H9 (cell line): ENCODE results near the gene NFYB. TPM values are rescaled to one million over a fixed set of nuclear protein-coding genes. Genes with fewer than 3 reads are reported as not detected.

Source experiments
- DNase-seq: peaks from one replicate; pipeline ENCODE4 v3.0.0-alpha.2; 2017
- H2AFZ ChIP-seq: one replicate; pipeline ENCODE4 v1.6.1; 2013; ENCODE audit warnings: mild to moderate bottlenecking, low read length, control low read depth, moderate library complexity
- H2AK5ac ChIP-seq: 2 replicates; pipeline ENCODE4 v1.6.1; 2013; ENCODE audit warnings: low read length, control low read depth, mixed read lengths; ENCODE audit not compliant: insufficient read length
- H2BK120ac ChIP-seq: one replicate; pipeline ENCODE4 v1.6.1; 2013; ENCODE audit warnings: low read depth, mild to moderate bottlenecking, low read length, control low read depth, inconsistent platforms; ENCODE audit not compliant: poor library complexity, severe bottlenecking
- H2BK12ac ChIP-seq: 2 replicates; pipeline ENCODE4 v1.6.1; 2013; ENCODE audit warnings: low read length, control low read depth, mixed read lengths, low read depth; ENCODE audit not compliant: insufficient read length
- H2BK15ac ChIP-seq: 2 replicates; pipeline ENCODE4 v1.6.1; 2013; ENCODE audit warnings: low read depth, low read length, control low read depth
- H2BK20ac ChIP-seq: one replicate; pipeline ENCODE4 v1.6.1; 2013; ENCODE audit warnings: low read depth, mild to moderate bottlenecking, low read length, control low read depth, inconsistent platforms; ENCODE audit not compliant: poor library complexity, severe bottlenecking
- H2BK5ac ChIP-seq: 2 replicates; pipeline ENCODE4 v1.6.1; 2013; ENCODE audit warnings: low read length, control low read depth, mixed read lengths; ENCODE audit not compliant: insufficient read length
- H3K14ac ChIP-seq: 2 replicates; pipeline ENCODE4 v1.6.1; 2013; ENCODE audit warnings: low read length, control low read depth; ENCODE audit not compliant: insufficient read depth
- H3K18ac ChIP-seq: 2 replicates; pipeline ENCODE4 v1.6.1; 2013; ENCODE audit warnings: low read depth, mild to moderate bottlenecking, mixed read lengths, low read length, control low read depth; ENCODE audit not compliant: insufficient read length
- H3K23ac ChIP-seq: 2 replicates; pipeline ENCODE4 v1.6.1; 2013; ENCODE audit warnings: low read length, control low read depth, mixed read lengths, low read depth; ENCODE audit not compliant: insufficient read length
- H3K23me2 ChIP-seq: 2 replicates; pipeline ENCODE4 v1.6.1; 2013; ENCODE audit warnings: low read depth, mild to moderate bottlenecking, mixed read lengths, low read length, control low read depth; ENCODE audit not compliant: insufficient read length, poor library complexity, severe bottlenecking
- H3K27ac ChIP-seq: 2 replicates; pipeline ENCODE4 v1.5.1; 2013; ENCODE audit warnings: low read length, control low read depth, mixed read lengths, low read depth; ENCODE audit not compliant: insufficient read length
- H3K27me3 ChIP-seq: 2 replicates; pipeline ENCODE4 v1.6.1; 2013; ENCODE audit warnings: low read length, control low read depth, inconsistent platforms; ENCODE audit not compliant: insufficient read depth
- H3K4ac ChIP-seq: 2 replicates; pipeline ENCODE4 v1.6.1; 2013; ENCODE audit warnings: low read depth, mild to moderate bottlenecking, control low read depth, inconsistent platforms, low read length, moderate library complexity
- H3K4me1 ChIP-seq: 2 replicates; pipeline ENCODE4 v1.6.1; 2013; ENCODE audit warnings: low read length, control low read depth, inconsistent platforms; ENCODE audit not compliant: insufficient read depth
- H3K4me2 ChIP-seq: 2 replicates; pipeline ENCODE4 v1.6.1; 2013; ENCODE audit warnings: low read length, control low read depth, mixed read lengths; ENCODE audit not compliant: insufficient read length, insufficient read depth
- H3K56ac ChIP-seq: 2 replicates; pipeline ENCODE4 v1.6.1; 2013; ENCODE audit warnings: low read depth, mild to moderate bottlenecking, mixed read lengths, low read length, control low read depth; ENCODE audit not compliant: insufficient read length
- H3K79me1 ChIP-seq: 2 replicates; pipeline ENCODE4 v1.6.1; 2013; ENCODE audit warnings: low read depth, mild to moderate bottlenecking, moderate library complexity, low read length, control low read depth, inconsistent platforms; ENCODE audit not compliant: insufficient read depth, poor library complexity, severe bottlenecking
- H3K79me2 ChIP-seq: 2 replicates; pipeline ENCODE4 v1.6.1; 2013; ENCODE audit warnings: low read length, control low read depth, inconsistent platforms; ENCODE audit not compliant: insufficient read depth
- H3K9ac ChIP-seq: 2 replicates; pipeline ENCODE4 v1.6.1; 2013; ENCODE audit warnings: low read length, control low read depth, mixed read lengths; ENCODE audit not compliant: insufficient read length; ENCODE audit errors: extremely low read depth
- H3K9me3 ChIP-seq: one replicate; pipeline ENCODE4 v1.6.1; 2013; ENCODE audit warnings: low read depth, low read length, inconsistent platforms; ENCODE audit not compliant: control insufficient read depth
- H3T11ph ChIP-seq: one replicate; pipeline ENCODE4 v1.6.1; 2013; ENCODE audit warnings: mild to moderate bottlenecking, low read length, control low read depth, inconsistent platforms
- H4K20me1 ChIP-seq: one replicate; pipeline ENCODE4 v1.6.1; 2013; ENCODE audit not compliant: control insufficient read depth, insufficient read length, insufficient read depth
- H4K5ac ChIP-seq: 2 replicates; pipeline ENCODE4 v1.6.1; 2013; ENCODE audit warnings: low read depth, mild to moderate bottlenecking, mixed read lengths, low read length, control low read depth; ENCODE audit not compliant: insufficient read length
- H4K8ac ChIP-seq: replicated peaks from 2 replicates; pipeline ENCODE4 v1.6.1; 2013; ENCODE audit warnings: low read length, control low read depth, mixed read lengths, low read depth; ENCODE audit not compliant: insufficient read length
- H4K91ac ChIP-seq: 2 replicates; pipeline ENCODE4 v1.6.1; 2013; ENCODE audit warnings: low read depth, mild to moderate bottlenecking, moderate library complexity, mixed read lengths, low read length, control low read depth; ENCODE audit not compliant: insufficient read length
- H3K27ac Mint-ChIP-seq, 3 experiments: 2 replicates in 2 of 3; 3 replicates in 1 of 3; pipeline ENCODE4 v1.8.0; 2020 to 2021; ENCODE audit warnings: mixed read lengths in 3 of 3, mild to moderate bottlenecking in 1 of 3, moderate library complexity in 1 of 3
- H3K27me3 Mint-ChIP-seq: 2 replicates; pipeline ENCODE4 v1.8.0; 2021; ENCODE audit warnings: low read depth, mild to moderate bottlenecking, moderate library complexity, mixed read lengths
- H3K36me3 Mint-ChIP-seq, 3 experiments: 2 replicates in 2 of 3; 3 replicates in 1 of 3; pipeline ENCODE4 v1.8.0; 2020 to 2021; ENCODE audit warnings: low read depth in 3 of 3, mixed read lengths in 3 of 3; ENCODE audit not compliant: insufficient read depth in 1 of 3
- H3K4me1 Mint-ChIP-seq, 2 experiments: 2 replicates each; pipeline ENCODE4 v1.8.0; 2020; ENCODE audit warnings: mixed read lengths in 2 of 2
- H3K4me3 Mint-ChIP-seq, 2 experiments: 2 replicates in 1 of 2; 3 replicates in 1 of 2; pipeline ENCODE4 v1.8.0; 2020 to 2021; ENCODE audit warnings: mild to moderate bottlenecking in 2 of 2, mixed read lengths in 2 of 2, moderate library complexity in 1 of 2
- H3K9me3 Mint-ChIP-seq, 2 experiments: 2 replicates in 1 of 2; 3 replicates in 1 of 2; pipeline ENCODE4 v1.8.0; 2020; ENCODE audit warnings: mild to moderate bottlenecking in 2 of 2, mixed read lengths in 2 of 2, moderate library complexity in 1 of 2
- CTCF ChIP-seq: fragments of 200-600 bp; sonication (generic); conservative IDR thresholded peaks from 3 replicates; pipeline ENCODE4 v1.8.0; 2021; ENCODE audit warnings: antibody characterized with exemption, mild to moderate bottlenecking
- whole genome bisulfite sequencing: extraction: QIAGEN DNeasy Blood & Tissue Kit; methylation state at CpG from one replicate; pipeline ENCODE4 v1.1.7; 2013; ENCODE audit warnings: missing lambda C conversion rate, low lambda C conversion rate, mixed read lengths; ENCODE audit not compliant: insufficient read length; ENCODE audit errors: extremely low coverage; 5-methylcytosine and 5-hydroxymethylcytosine counted together
- total RNA-seq: library from RNA; stranded (reverse); gene quantifications from 2 replicates; pipeline ENCODE4 v1.2.1, GENCODE V29; 2021

Gene NFYB
- total RNA-seq, 1 experiment from 2014 or later: 52.5 TPM

- Histone ChIP-seq H3K27me3 (no peaks in the 10 kb centered on the region), H4K20me1 (no peaks in the 10 kb centered on the region), H2BK20ac (no peak overlapping the region), H3K4ac (no peak overlapping the region), H3K23me2 (no peaks in the 10 kb centered on the region), H3K9me3 (no peaks in the 10 kb centered on the region), H3K56ac (no peak overlapping the region), H3K79me1 (no peaks in the 10 kb centered on the region), H4K5ac (no peak overlapping the region), H2BK5ac (no peak overlapping the region), H3K4me1 (no peaks in the 10 kb centered on the region), H3K27ac (no peak overlapping the region), H4K91ac (no peak overlapping the region), H3K9ac (no peak overlapping the region), H3K79me2 (no peaks in the 10 kb centered on the region), H2BK120ac (no peak overlapping the region), H4K8ac (no peak overlapping the region), H2BK15ac (no peak overlapping the region), H2AK5ac (no peak overlapping the region), H3K4me2 (no peak overlapping the region), H3K23ac (no peak overlapping the region), H2BK12ac (no peak overlapping the region), H3K18ac (no peak overlapping the region), H2AFZ (no peak overlapping the region), H3T11ph (no peak overlapping the region), H3K14ac (no peak overlapping the region)
- Mint-ChIP-seq H3K4me3 (no peak overlapping the region), H3K36me3 (no peaks in the 10 kb centered on the region), H3K27me3 (peaks cover 10% of the 10 kb centered on the region), H3K9me3 (no peaks in the 10 kb centered on the region), H3K27ac (no peak overlapping the region), H3K4me1 (peaks cover 0 to 6% of the 10 kb centered on the region in 2 experiments; a peak in 2 of 4 replicates)
- whole genome bisulfite sequencing: no CpG with 5 or more reads among the region's 2 CpGs
- TF ChIP-seq CTCF: no peak
- no peak for DNase-seq
These were observed 16.8 kb upstream of the NFYB start for GRCh38 chr12:104154806-104155205.
